IMR-90 (cell line): ENCODE data around the gene UBE2V1. TPM values are rescaled to one million over a fixed set of nuclear protein-coding genes. Genes with fewer than 3 reads are reported as not detected.

Experiments
- ATAC-seq: fragments of 200-7000 bp; cut with Tn5 transposase; 2 replicates; pipeline ENCODE4 v1.9.1; 2020; ENCODE audit warnings: low read depth, mild to moderate bottlenecking, moderate library complexity
- BruUV-seq: library from RNA; stranded (reverse); fragments of 400-500 nt; replicated peaks from 2 replicates; lab custom pipeline; 2021; lab: Mats Ljungman, UMichigan
- CTCF ChIA-PET: fragments of 300-600 bp; formaldehyde crosslinking; extraction: SDS; loops from one replicate; lab custom pipeline; 2021; ENCODE audit warnings: antibody characterized with exemption; lab: Yijun Ruan, JAX
- POLR2A ChIA-PET: fragments of 300-600 bp; sonication (Branson Sonifier 250); formaldehyde crosslinking; loops from one replicate; lab custom pipeline; 2022; ENCODE audit warnings: antibody characterized with exemption; ENCODE audit not compliant: unreplicated experiment; lab: Charles Lee
- DNase-seq: peaks from one replicate; pipeline ENCODE4 v3.0.0; 2013
- H2AFZ ChIP-seq: replicated peaks from 2 replicates; pipeline ENCODE3; 2013; ENCODE audit warnings: low read length, mild to moderate bottlenecking; ENCODE audit not compliant: poor library complexity
- H2AK5ac ChIP-seq: 2 replicates; pipeline ENCODE4 v1.6.1; 2013; ENCODE audit warnings: low read depth, low read length, inconsistent platforms
- H2AK9ac ChIP-seq: replicated peaks from 2 replicates; pipeline ENCODE3; 2013; ENCODE audit warnings: mild to moderate bottlenecking, low read depth, low read length, moderate library complexity; ENCODE audit not compliant: poor library complexity
- H2BK120ac ChIP-seq: 2 replicates; pipeline ENCODE4 v1.6.1; 2013; ENCODE audit warnings: low read depth, low read length, inconsistent platforms
- H2BK15ac ChIP-seq: 3 replicates; pipeline ENCODE4 v1.6.1; 2013; ENCODE audit warnings: low read depth, low read length, inconsistent platforms
- H2BK20ac ChIP-seq: 2 replicates; pipeline ENCODE4 v1.6.1; 2013; ENCODE audit warnings: low read depth, mild to moderate bottlenecking, inconsistent platforms, low read length, moderate library complexity
- H2BK5ac ChIP-seq: 2 replicates; pipeline ENCODE4 v1.6.1; 2013; ENCODE audit warnings: mild to moderate bottlenecking, low read depth, low read length, inconsistent platforms; ENCODE audit not compliant: poor library complexity, severe bottlenecking
- H3K14ac ChIP-seq: replicated peaks from 2 replicates; pipeline ENCODE4 v1.6.1; 2013; ENCODE audit warnings: low read depth, low read length, inconsistent platforms
- H3K18ac ChIP-seq: 2 replicates; pipeline ENCODE4 v1.6.1; 2013; ENCODE audit warnings: low read depth, low read length, control low read depth
- H3K23ac ChIP-seq: 2 replicates; pipeline ENCODE4 v1.6.1; 2013; ENCODE audit warnings: low read depth, low read length, inconsistent platforms
- H3K27ac ChIP-seq: 2 replicates; pipeline ENCODE4 v1.5.1; 2013; ENCODE audit warnings: mild to moderate bottlenecking, control low read depth, low read length; ENCODE audit not compliant: insufficient read depth
- H3K27me3 ChIP-seq: 2 replicates; pipeline ENCODE4 v1.6.1; 2013; ENCODE audit warnings: low read length; ENCODE audit not compliant: control insufficient read depth, insufficient read depth
- H3K36me3 ChIP-seq: 2 replicates; pipeline ENCODE4 v1.6.1; 2013; ENCODE audit warnings: low read length, mixed read lengths; ENCODE audit not compliant: control insufficient read depth, insufficient read depth
- H3K4ac ChIP-seq: 2 replicates; pipeline ENCODE4 v1.6.1; 2013; ENCODE audit warnings: low read depth, low read length, inconsistent platforms
- H3K4me1 ChIP-seq: 2 replicates; pipeline ENCODE4 v1.6.1; 2013; ENCODE audit warnings: low read length, mixed read lengths; ENCODE audit not compliant: control insufficient read depth, insufficient read depth
- H3K4me2 ChIP-seq: 2 replicates; pipeline ENCODE4 v1.6.1; 2013; ENCODE audit warnings: low read depth, mild to moderate bottlenecking, control low read depth, low read length, moderate library complexity
- H3K4me3 ChIP-seq: 2 replicates; pipeline ENCODE4 v1.5.1; 2013; ENCODE audit warnings: low read depth, mild to moderate bottlenecking, control low read depth, low read length, moderate library complexity; ENCODE audit not compliant: insufficient read depth
- H3K56ac ChIP-seq: 2 replicates; pipeline ENCODE4 v1.6.1; 2013; ENCODE audit warnings: low read length, inconsistent platforms; ENCODE audit not compliant: insufficient read depth; ENCODE audit errors: extremely low read depth
- H3K79me1 ChIP-seq, 2 experiments: 2 replicates each; pipeline ENCODE4 v1.6.1; 2013; ENCODE audit warnings: low read length in 2 of 2, inconsistent platforms in 1 of 2, low read depth in 1 of 2
- H3K9ac ChIP-seq: 2 replicates; pipeline ENCODE4 v1.6.1; 2013; ENCODE audit warnings: low read depth, low read length, control low read depth
- H3K9me1 ChIP-seq: 2 replicates; pipeline ENCODE4 v1.6.1; 2013; ENCODE audit warnings: low read length, inconsistent platforms; ENCODE audit not compliant: insufficient read depth
- H3K9me3 ChIP-seq: 2 replicates; pipeline ENCODE4 v1.6.1; 2013; ENCODE audit warnings: low read length; ENCODE audit not compliant: control insufficient read depth, insufficient read depth
- H4K20me1 ChIP-seq: 2 replicates; pipeline ENCODE4 v1.6.1; 2013; ENCODE audit warnings: low read length, inconsistent platforms; ENCODE audit not compliant: insufficient read depth
- H4K5ac ChIP-seq: 2 replicates; pipeline ENCODE4 v1.6.1; 2013; ENCODE audit warnings: mild to moderate bottlenecking, low read depth, low read length, control low read depth
- H4K8ac ChIP-seq, 2 experiments: 2 replicates each; pipeline ENCODE4 v1.6.1; 2013; ENCODE audit warnings: low read depth in 2 of 2, low read length in 2 of 2, control low read depth in 1 of 2, inconsistent platforms in 1 of 2
- H4K91ac ChIP-seq: 2 replicates; pipeline ENCODE4 v1.6.1; 2013; ENCODE audit warnings: low read depth, low read length, inconsistent platforms; ENCODE audit not compliant: insufficient read depth
- MAFK ChIP-seq: IDR thresholded peaks from 2 replicates; pipeline ENCODE4 v1.6.1; 2012; ENCODE audit warnings: low read depth, low read length, improper control_type of control experiment
- NFE2L2 ChIP-seq: fragments of 150-350 bp; IDR thresholded peaks from 2 replicates; pipeline ENCODE4 v1.6.1; 2016; ENCODE audit warnings: low read depth, mild to moderate bottlenecking, low read length
- SMC3 ChIP-seq: fragments of 150-350 bp; IDR thresholded peaks from 2 replicates; pipeline ENCODE4 v1.6.1; 2016; ENCODE audit warnings: low read depth, mild to moderate bottlenecking, antibody characterized with exemption, low read length, moderate library complexity
- WGBS, 2 experiments: methylation state at CpG; one replicate each; pipeline versions ENCODE4 v1.1.5 to v1.1.7; 2013; ENCODE audit warnings: missing lambda C conversion rate in 2 of 2; ENCODE audit not compliant: insufficient read length in 1 of 2; ENCODE audit errors: extremely low coverage in 2 of 2; 5-methylcytosine and 5-hydroxymethylcytosine counted together
- dilution Hi-C: fragments of 300-500 bp; cut with HindIII; formaldehyde crosslinking; loops from one replicate; pipeline ENCODE4 v1.14.3; 2018; ENCODE audit warnings: low sequenced_read_pairs; ENCODE audit not compliant: unreplicated experiment
- in situ Hi-C: fragments of 300-500 bp; cut with MboI; formaldehyde crosslinking; loops from 3 replicates; pipeline ENCODE4 v1.14.3; 2019; ENCODE audit warnings: low sequenced_read_pairs, inconsistent platforms, mixed read lengths
- intact Hi-C: fragments of 100-400 bp; cut with micrococcal nuclease; formaldehyde crosslinking; loops from 2 replicates; pipeline ENCODE4 v1.10.0; 2022
- polyA plus RNA-seq, 3 experiments: library from polyadenylated mRNA; depleted of rRNA; stranded (reverse); fragments of >200 nt; gene quantifications; 2 replicates each; pipeline ENCODE4 v1.2.3, GENCODE V29; 2012; ENCODE audit warnings: low replicate concordance in 1 of 3
- total RNA-seq: library from RNA; depleted of rRNA; stranded (reverse); fragments of >200 nt; gene quantifications from 2 replicates; pipeline ENCODE4 v1.2.3, GENCODE V29; 2012

UBE2V1 gene
- total and polyA plus RNA-seq, 2 of the 4 experiments (the other 2 are of a cell fraction): 20.1 to 138 TPM

DNA sequence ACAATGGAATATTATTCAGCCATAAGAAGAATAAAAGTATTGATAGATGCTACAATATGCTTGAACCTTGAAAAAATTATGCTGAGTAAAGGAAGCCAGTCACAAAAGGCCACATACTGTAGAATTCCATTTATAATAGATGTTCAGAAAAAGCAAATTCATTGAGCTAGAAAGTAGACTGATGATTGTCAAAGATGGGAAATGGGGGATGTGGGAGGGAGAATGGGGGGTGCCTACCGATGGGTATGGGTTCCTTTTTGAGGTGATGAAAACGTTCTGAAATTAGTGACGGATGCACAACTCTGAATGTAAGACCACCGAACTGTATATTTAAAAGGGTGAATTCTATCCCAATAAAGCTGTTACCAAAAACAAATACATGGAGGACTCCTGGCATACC, 18.4 kb downstream of the UBE2V1 start:
- peaks cover 21% of the 10 kb centered on the region for H3K4me1 ChIP-seq
- no peak overlapping the region for H3K4me2 ChIP-seq
- no peak overlapping the region for H2AK5ac ChIP-seq
- no peak overlapping the region for H4K5ac ChIP-seq
- peaks cover 26% of the 10 kb centered on the region for H3K36me3 ChIP-seq
- CTCF ChIA-PET: no interaction called here
- peaks cover 17 to 89% of the 10 kb centered on the region in 2 experiments for H3K79me1 ChIP-seq
- H3K27ac ChIP-seq: no peak overlapping the region
- no peak overlapping the region for H2BK20ac ChIP-seq
- in situ Hi-C loops: loop anchor here (25.0 kb wide), 1 partner anchor 482 kb away; no protein-coding TSS in a partner anchor
- no peak overlapping the region for H2BK15ac ChIP-seq
- DNase-seq (no peak), ATAC-seq (no peak)
- no peak overlapping the region for H2AFZ ChIP-seq
- TF ChIP-seq NFE2L2: no peak
- no peak for TF ChIP-seq MAFK
- TF ChIP-seq SMC3: no peak
- H3K27me3 ChIP-seq: no peaks in the 10 kb centered on the region
- H4K8ac ChIP-seq: no peak overlapping the region
- H2BK5ac ChIP-seq: no peak overlapping the region
- H3K9ac ChIP-seq: no peak overlapping the region
- no peak overlapping the region for H3K56ac ChIP-seq
- H3K9me1 ChIP-seq: peaks cover 29% of the 10 kb centered on the region
- no peak overlapping the region for H3K4ac ChIP-seq
- dilution Hi-C loops: no loop called here
- POLR2A ChIA-PET: no interaction called here
- peaks cover 87% of the 10 kb centered on the region for H4K20me1 ChIP-seq
- intact Hi-C loops: no loop called here
- no peak overlapping the region for H3K14ac ChIP-seq
- H2AK9ac ChIP-seq: no peak overlapping the region
- H2BK120ac ChIP-seq: no peak overlapping the region
- H3K23ac ChIP-seq: no peak overlapping the region
- H3K18ac ChIP-seq: no peak overlapping the region
- no peak overlapping the region for H3K4me3 ChIP-seq
- WGBS, 2 experiments: no CpG with 5 or more reads among the region's 4 CpGs
- no peaks in the 10 kb centered on the region for H3K9me3 ChIP-seq
- H4K91ac ChIP-seq: no peak overlapping the region
- BruUV-seq: no TSS peak
